K562 (cell line): Measurements from ENCODE around the gene CARD8. TPM values are rescaled to one million over a fixed set of nuclear protein-coding genes. Genes with fewer than 3 reads are reported as not detected.

ENCODE experiments used
- ARNT ChIP-seq, 2 experiments: fragments of 450-650 bp; IDR thresholded peaks; 2 replicates each; pipeline ENCODE4 v1.6.1; 2016; ENCODE audit warnings: mild to moderate bottlenecking in 1 of 2
- BRCA1 ChIP-seq, 2 experiments: fragments of 450-650 bp in 1 of 2; sonication (generic) in 1 of 2; formaldehyde crosslinking in 1 of 2; IDR thresholded peaks; 2 replicates each; pipeline versions ENCODE4 v1.5.0 to v1.6.1; 2017 to 2020; ENCODE audit warnings: mild to moderate bottlenecking in 1 of 2, missing genetic modification reagents in 1 of 2
- CAMTA2 ChIP-seq: fragments of 250-450 bp; sonication (Bioruptor Pico); conservative IDR thresholded peaks from 2 replicates; pipeline ENCODE4 v1.5.1; 2022
- CHCHD3 ChIP-seq: fragments of 250-450 bp; sonication (Bioruptor Pico); IDR thresholded peaks from 2 replicates; pipeline ENCODE4 v2.1.2; 2022; ENCODE audit warnings: mild to moderate bottlenecking
- CXXC5 ChIP-seq: fragments of 250-450 bp; sonication (Bioruptor Pico); IDR thresholded peaks from 2 replicates; pipeline ENCODE4 v1.8.0; 2022; ENCODE audit warnings: inconsistent platforms, mild to moderate bottlenecking, moderate library complexity
- ELF1 ChIP-seq: fragments of 200-800 bp; sonication (Bioruptor generic); IDR thresholded peaks from 2 replicates; pipeline ENCODE4 v1.6.1; 2016; ENCODE audit warnings: missing genetic modification characterization, missing compliant biosample characterization
- GTF2E2 ChIP-seq: fragments of 200-800 bp; sonication (Bioruptor generic); IDR thresholded peaks from 2 replicates; pipeline ENCODE4 v1.6.1; 2016; ENCODE audit warnings: missing genetic modification characterization, missing compliant biosample characterization
- HEY1 ChIP-seq: fragments of 250-450 bp; sonication (Bioruptor Pico); IDR thresholded peaks from 2 replicates; pipeline ENCODE4 v1.5.0; 2020; ENCODE audit warnings: mild to moderate bottlenecking, moderate library complexity, borderline replicate concordance
- HNRNPL ChIP-seq: fragments of 200-400 bp; formaldehyde crosslinking; IDR thresholded peaks from 2 replicates; pipeline ENCODE4 v1.6.1; 2017; ENCODE audit warnings: low read depth, mild to moderate bottlenecking, low read length
- MAFK ChIP-seq: IDR thresholded peaks from 2 replicates; pipeline ENCODE4 v1.6.1; 2011; ENCODE audit warnings: low read length, improper control_type of control experiment
- MEF2D ChIP-seq: conservative IDR thresholded peaks from 2 replicates; pipeline ENCODE4 v1.6.1; 2016; ENCODE audit warnings: low read depth, missing genetic modification characterization, missing compliant biosample characterization
- NCOR1 ChIP-seq: fragments of 450-650 bp; IDR thresholded peaks from 2 replicates; pipeline ENCODE4 v1.6.1; 2016; ENCODE audit warnings: mild to moderate bottlenecking, moderate library complexity
- NR2C1 ChIP-seq, 2 experiments: fragments of 450-650 bp; IDR thresholded peaks; 2 replicates each; pipeline ENCODE4 v1.6.1; 2017; ENCODE audit warnings: mild to moderate bottlenecking in 2 of 2, antibody characterized with exemption in 1 of 2, inconsistent platforms in 1 of 2, missing compliant biosample characterization in 1 of 2, missing genetic modification characterization in 1 of 2
- POLR2AphosphoS5 ChIP-seq: IDR thresholded peaks from 2 replicates; pipeline ENCODE4 v1.6.1; 2011; ENCODE audit warnings: mild to moderate bottlenecking, low read depth, low read length, moderate library complexity; ENCODE audit not compliant: control insufficient read depth, insufficient read depth
- RBM15 ChIP-seq: fragments of 200-400 bp; formaldehyde crosslinking; IDR thresholded peaks from 2 replicates; pipeline ENCODE4 v1.6.1; 2018; ENCODE audit warnings: mild to moderate bottlenecking, low read length, moderate library complexity; ENCODE audit not compliant: insufficient read depth
- RREB1 ChIP-seq: fragments of 250-450 bp; sonication (Bioruptor Pico); IDR thresholded peaks from 2 replicates; pipeline ENCODE4 v1.4.0; 2020
- SMAD4 ChIP-seq: fragments of 250-450 bp; sonication (Bioruptor Pico); conservative IDR thresholded peaks from 2 replicates; pipeline ENCODE4 v1.8.0; 2021; ENCODE audit warnings: inconsistent platforms, mild to moderate bottlenecking, moderate library complexity
- SMARCA5 ChIP-seq: fragments of 450-650 bp; IDR thresholded peaks from 2 replicates; pipeline ENCODE4 v1.6.1; 2016
- STAT5B ChIP-seq: fragments of 250-450 bp; sonication (Bioruptor Pico); IDR thresholded peaks from 2 replicates; pipeline ENCODE4 v1.8.0; 2021; ENCODE audit warnings: mild to moderate bottlenecking, inconsistent platforms
- THRA ChIP-seq: fragments of 450-650 bp; IDR thresholded peaks from 2 replicates; pipeline ENCODE4 v1.6.1; 2017; ENCODE audit warnings: mild to moderate bottlenecking, moderate library complexity
- ZNF408 ChIP-seq: fragments of 250-450 bp; sonication (Bioruptor Pico); IDR thresholded peaks from 2 replicates; pipeline ENCODE4 v1.4.0; 2020; ENCODE audit warnings: low read depth, mild to moderate bottlenecking, moderate library complexity
- ZNF830 ChIP-seq: fragments of 250-450 bp; sonication (Bioruptor Pico); IDR thresholded peaks from 2 replicates; pipeline ENCODE4 v1.5.0; 2021; ENCODE audit warnings: mild to moderate bottlenecking
- polyA plus RNA-seq, 8 experiments: library from polyadenylated mRNA; depleted of rRNA in 4 of 8; stranded (reverse) in 5 of 8; unstranded in 3 of 8; fragments of >200 nt; fragmentation: Nextera tagmentation in 2 of 8; fragmentation: Illumina TruSeq in 1 of 8; extraction: Ambion mirVana in 2 of 8; extraction: Trizol in 1 of 8; gene quantifications; 2 replicates each; pipeline versions ENCODE4 v1.2.1 to v1.2.3, GENCODE V29; 2011 to 2014; ENCODE audit warnings: inconsistent platforms in 1 of 8, missing spikeins in 1 of 8
- total RNA-seq, 7 experiments: library from RNA; depleted of rRNA in 6 of 7; stranded (reverse); fragments of >200 nt in 6 of 7; fragmentation: Illumina TruSeq in 2 of 7; extraction: Trizol in 2 of 7; gene quantifications; 2 replicates each; pipeline versions ENCODE4 v1.2.1 to v1.2.3, GENCODE V29; 2011 to 2021; ENCODE audit warnings: low replicate concordance in 1 of 7

The CARD8 gene
- total and polyA plus RNA-seq, 9 of the 15 experiments (the other 6 are each of a cell fraction or from before 2014, with no cell fraction given) = 11.5 to 26.4 (median 20.8) TPM

- TF ChIP-seq RREB1 (CRISPR knock-in tag) (no peak), POLR2AphosphoS5 (no peak), ELF1 (tag) (no peak), CXXC5 (peak; percentile 54), SMARCA5 (no peak), NCOR1 (no peak), CAMTA2 (CRISPR knock-in tag) (no peak), MAFK (peak; percentile 91), HNRNPL (no peak), ZNF408 (CRISPR knock-in tag) (no peak), BRCA1 (IDR thresholded peaks at IDR 0.05) (no peak), BRCA1 (CRISPR knock-in tag; IDR thresholded peaks at IDR 0.05) (no peak), GTF2E2 (tag) (no peak), ZNF830 (CRISPR knock-in tag) (no peak), SMAD4 (CRISPR knock-in tag) (peak; percentile 77), ARNT (IDR thresholded peaks at IDR 0.05) (no peak), NR2C1 (IDR thresholded peaks at IDR 0.05) (no peak), NR2C1 (tag; IDR thresholded peaks at IDR 0.05) (peak; percentile 76), CHCHD3 (CRISPR knock-in tag) (no peak), RBM15 (no peak), THRA (no peak), STAT5B (no peak), HEY1 (CRISPR knock-in tag) (no peak), MEF2D (peak; percentile 64; the same call in 1 of the 2 replicates)
Measured at GRCh38 chr19:48250290-48251025, 5.3 kb downstream of the CARD8 start (continued).
